ENCODE measurements around the gene ADAMTS2.
"Not testable (repeated sequence)": the region's sequence is repeated elsewhere in the genome, so short reads cannot be mapped to it uniquely, and the experiment has no call there.

The ADAMTS2 gene

GRCh38 chr5:179297486-179298180, 47.6 kb downstream of the ADAMTS2 start:
- DNase-seq (ENCODE audit: low read depth in 1 of 2, low spot score in 1 of 2), result no peak

- no peak for DNase-seq (ENCODE audit: low read depth in 1 of 2, low spot score in 1 of 2)
Measured at GRCh38 chr5:179297026-179297425, 48.2 kb downstream of the ADAMTS2 start.

DNA sequence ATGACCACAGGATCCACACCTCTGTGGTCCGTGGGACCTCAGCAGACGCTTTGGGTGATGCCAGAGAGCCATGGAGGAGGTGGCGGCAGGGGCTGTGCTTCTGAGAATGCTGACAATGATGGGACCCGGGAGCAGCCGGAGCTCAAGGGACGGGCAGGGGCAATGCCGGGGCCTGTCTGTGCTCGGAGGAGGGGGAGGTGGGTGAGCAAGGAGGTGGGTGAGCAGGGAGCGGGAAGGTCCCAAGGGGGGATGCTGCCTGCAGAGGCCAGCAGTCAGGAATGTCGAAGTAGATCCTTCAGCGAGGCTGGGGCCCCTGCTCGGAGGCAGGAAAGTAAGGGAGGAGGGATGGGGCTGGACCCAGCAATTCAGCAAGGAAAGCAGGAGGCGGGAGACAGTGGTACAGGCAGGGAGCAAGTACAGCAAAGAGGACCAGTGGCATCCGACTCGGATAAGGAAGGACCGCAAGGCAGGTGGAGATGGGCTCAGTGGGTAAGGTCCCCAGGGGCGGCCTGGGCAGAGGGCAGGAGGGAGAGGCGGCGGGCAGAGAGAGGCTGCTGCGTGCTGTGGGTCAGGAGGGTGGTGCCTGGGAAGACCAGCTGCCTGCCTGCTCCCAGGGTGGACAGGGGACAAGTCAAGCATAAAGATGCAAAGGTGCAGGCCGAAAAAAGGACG, 49.0 kb downstream of the ADAMTS2 start:
- no peak for DNase-seq (ENCODE audit: low read depth in 1 of 2, low spot score in 1 of 2)

DNA sequence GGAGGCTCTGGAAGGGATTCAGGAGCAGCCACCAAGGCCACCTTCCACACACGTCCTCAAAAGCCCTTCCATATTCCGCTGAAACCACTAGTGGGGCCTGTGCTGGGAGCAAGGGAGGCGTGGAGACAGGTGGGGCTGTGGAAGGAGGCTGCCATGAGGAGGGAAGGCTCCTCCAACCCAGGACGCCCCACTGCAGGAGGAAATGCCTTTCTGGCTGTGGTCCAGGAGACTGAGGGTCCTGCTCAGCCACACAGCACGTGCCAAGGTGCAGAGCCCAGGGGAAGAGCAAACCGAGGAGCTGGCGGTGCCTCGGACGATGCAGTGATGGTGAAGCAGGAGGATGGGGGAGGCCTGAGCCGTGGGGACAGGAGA, 49.5 kb downstream of the ADAMTS2 start:
- no peak for DNase-seq (ENCODE audit: low read depth in 1 of 2, low spot score in 1 of 2)

- DNase-seq (ENCODE audit: low read depth in 1 of 2, low spot score in 1 of 2), result no peak
Measured at GRCh38 chr5:179294891-179295777, 50.1 kb downstream of the ADAMTS2 start.

GRCh38 chr5:179294131-179294780, 51.0 kb downstream of the ADAMTS2 start:
- DNase-seq (ENCODE audit: low read depth in 1 of 2, low spot score in 1 of 2), result no peak

DNA sequence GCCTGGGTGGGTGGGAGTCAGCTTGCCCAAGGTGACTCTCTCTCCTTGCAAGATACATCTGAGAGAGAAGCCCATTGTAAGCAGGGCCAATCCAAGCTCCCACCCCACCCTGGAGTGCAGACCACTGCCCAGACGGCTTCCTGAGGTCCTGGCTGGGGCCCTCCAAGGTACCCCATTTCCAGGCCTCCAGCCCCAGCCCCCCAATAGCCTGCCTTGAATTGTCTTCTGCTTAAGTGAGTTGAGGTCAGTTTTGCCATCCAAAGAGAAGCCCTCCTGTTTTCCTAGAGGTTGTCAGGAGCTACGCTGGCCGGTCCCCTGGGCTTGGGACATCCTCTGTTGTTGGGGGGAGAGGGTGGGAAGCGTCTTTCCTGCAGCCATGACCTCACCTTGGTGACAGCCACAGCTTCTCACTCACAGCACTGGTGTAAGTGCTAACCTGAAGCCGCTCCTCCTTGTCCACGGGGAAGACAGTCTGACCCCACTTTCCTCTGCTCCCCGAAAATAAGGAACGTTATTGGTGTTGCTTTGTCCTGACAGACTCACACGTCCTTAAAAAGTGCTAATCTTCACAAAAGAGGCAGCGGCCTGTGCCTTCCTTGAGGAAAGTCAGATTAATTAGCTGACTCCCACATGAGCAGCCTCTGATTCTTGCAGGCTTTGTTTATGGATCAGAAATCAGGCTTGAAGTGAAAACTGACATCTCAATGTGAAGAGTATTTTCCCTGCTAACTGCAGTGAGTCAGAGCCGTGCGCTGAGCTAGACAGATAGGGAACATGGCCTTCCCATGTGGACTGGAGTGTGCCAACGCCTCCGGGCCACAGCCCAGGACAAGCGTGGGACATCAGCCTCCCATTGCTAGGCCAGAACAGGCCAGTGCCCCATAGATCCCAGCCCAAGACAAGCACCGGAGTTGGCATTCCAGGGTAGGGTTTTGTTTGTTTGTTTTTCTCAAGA, 52.3 kb downstream of the ADAMTS2 start:
- no peak for DNase-seq (ENCODE audit: low read depth in 1 of 2, low spot score in 1 of 2)

DNA sequence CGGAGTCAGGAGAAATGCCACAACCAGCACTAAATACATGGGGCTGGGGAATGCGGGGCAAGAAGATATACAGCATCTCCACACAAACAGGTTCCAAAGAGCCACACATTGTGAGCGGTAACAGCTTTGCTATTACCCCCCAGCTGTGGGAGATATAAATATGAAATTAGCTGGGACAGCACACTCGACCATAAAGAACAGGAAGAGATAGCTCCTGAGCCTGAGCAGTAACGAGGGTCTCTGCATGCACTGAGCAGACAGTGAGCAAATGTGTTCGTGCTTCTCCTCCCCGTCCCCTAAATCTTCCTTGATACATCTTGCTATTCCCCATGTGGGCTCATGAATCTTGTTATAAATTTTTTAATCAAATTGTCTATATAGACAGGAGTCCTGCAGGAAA, 53.1 kb downstream of the ADAMTS2 start:
- no peak for DNase-seq (ENCODE audit: low read depth in 1 of 2, low spot score in 1 of 2)

- no peak for DNase-seq (ENCODE audit: low read depth in 1 of 2, low spot score in 1 of 2)
Measured at GRCh38 chr5:179290681-179291540, 54.4 kb downstream of the ADAMTS2 start.

- DNase-seq (ENCODE audit: low read depth in 1 of 2, low spot score in 1 of 2), result no peak
Measured at GRCh38 chr5:179289756-179290385, 55.4 kb downstream of the ADAMTS2 start.

DNA sequence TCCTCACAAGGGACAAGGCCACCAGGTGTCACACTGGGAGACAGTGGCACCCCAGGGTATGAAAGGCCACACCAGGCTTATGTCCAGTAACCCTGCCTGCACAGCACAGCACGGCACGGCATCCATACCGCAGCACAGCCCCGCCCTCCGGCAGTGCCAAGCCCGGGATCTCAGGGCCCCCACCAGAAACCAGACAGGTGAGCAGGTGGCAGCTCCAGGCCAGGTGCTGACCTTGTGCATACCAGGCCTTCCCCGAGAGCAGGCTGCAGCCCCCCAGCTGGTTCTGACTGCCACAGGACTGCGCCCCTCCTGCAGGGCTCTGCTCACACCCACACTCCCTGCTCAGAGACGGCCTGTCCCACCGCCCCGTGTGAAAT, 56.5 kb downstream of the ADAMTS2 start:
- no peak for DNase-seq (ENCODE audit: low read depth in 1 of 2, low spot score in 1 of 2)

DNA sequence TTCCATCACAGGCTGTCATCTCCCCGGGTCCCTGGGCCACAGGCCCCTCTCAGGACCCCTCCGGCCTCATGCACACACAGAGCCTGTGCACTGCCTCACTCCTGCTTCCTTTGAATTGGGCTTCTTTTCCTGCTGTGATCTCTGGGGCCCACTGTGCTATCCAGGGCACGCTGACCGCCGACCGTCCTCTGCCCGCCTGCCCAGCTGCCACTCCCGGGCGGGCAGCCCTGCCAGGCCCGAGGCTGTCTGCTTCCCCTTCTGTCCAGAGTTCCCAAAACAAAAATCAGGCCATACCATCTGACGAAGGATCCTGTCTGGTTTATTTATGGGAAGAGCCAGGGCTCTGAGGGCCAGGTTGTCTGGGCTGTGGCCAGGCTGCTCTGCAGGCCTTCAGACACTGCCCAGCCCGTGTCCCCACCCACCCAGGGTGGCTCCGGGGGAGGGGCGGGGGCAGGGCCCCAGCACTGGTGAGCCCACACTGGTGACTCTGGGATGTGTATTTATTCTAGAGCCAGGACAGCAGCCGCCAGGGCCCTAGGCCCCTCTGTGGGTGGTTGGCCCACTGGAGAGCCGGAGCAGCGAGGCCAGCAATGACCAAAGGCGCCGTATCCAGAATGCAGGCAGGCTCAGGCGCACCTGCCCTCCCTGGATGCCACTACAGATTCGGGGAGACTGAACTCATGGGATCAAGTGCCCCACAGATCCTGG, 57.0 kb downstream of the ADAMTS2 start:
- DNase-seq (ENCODE audit: low read depth in 1 of 2, low spot score in 1 of 2), result no peak

DNA sequence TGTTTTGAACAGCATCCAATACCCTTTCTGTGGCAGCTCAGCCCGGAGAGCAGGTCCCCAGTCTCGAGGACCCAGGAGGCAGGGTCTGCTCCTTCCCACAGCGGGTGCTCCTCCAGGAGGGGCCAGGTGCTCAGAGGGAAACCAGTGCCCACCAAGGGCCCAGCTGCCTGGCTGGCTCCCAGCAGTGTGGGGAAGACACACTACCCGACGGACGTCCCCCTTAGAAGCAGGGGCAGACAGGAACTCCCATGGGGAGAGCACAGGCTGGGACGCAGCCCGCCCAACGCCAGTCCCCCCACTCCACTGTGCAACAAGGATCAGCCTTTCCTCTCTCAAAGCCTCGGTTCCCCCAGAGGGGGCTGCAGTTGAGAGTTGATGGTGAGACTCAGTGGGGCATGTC, 57.6 kb downstream of the ADAMTS2 start:
- no peak for DNase-seq (ENCODE audit: low read depth in 1 of 2, low spot score in 1 of 2)

DNA sequence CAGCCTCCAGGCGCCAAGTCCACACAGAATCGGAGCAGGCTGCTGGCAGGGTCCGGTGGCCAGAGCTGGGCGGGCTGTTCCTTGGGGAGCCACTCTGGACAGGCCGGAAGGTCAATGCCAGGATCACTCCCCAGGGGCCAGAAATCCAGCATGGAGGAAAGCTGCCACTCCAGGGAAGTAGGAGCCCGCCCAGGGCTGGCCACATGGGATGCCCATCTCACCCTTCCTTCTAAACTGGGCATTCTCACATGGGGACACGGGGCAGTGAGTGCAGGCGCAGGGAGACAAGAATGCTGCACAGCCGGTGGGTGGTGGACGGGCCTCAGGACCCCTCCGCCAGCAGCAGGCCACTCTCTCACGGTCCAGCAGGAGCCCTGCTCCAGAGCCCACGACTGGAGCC, 58.2 kb downstream of the ADAMTS2 start:
- no peak for DNase-seq (ENCODE audit: low read depth in 1 of 2, low spot score in 1 of 2)

- DNase-seq (ENCODE audit: low read depth in 1 of 2, low spot score in 1 of 2), result not testable (repeated sequence)
Measured at GRCh38 chr5:179285776-179286162, 59.5 kb downstream of the ADAMTS2 start.

GRCh38 chr5:179284751-179285631, 60.3 kb downstream of the ADAMTS2 start:
- no peak for DNase-seq (ENCODE audit: low read depth in 1 of 2, low spot score in 1 of 2)

GRCh38 chr5:179283908-179284307, 61.4 kb downstream of the ADAMTS2 start:
- not testable (repeated sequence) for DNase-seq (ENCODE audit: low read depth in 1 of 2, low spot score in 1 of 2)
